ENCODE data around the gene ASXL3.

Gene ASXL3

DNA sequence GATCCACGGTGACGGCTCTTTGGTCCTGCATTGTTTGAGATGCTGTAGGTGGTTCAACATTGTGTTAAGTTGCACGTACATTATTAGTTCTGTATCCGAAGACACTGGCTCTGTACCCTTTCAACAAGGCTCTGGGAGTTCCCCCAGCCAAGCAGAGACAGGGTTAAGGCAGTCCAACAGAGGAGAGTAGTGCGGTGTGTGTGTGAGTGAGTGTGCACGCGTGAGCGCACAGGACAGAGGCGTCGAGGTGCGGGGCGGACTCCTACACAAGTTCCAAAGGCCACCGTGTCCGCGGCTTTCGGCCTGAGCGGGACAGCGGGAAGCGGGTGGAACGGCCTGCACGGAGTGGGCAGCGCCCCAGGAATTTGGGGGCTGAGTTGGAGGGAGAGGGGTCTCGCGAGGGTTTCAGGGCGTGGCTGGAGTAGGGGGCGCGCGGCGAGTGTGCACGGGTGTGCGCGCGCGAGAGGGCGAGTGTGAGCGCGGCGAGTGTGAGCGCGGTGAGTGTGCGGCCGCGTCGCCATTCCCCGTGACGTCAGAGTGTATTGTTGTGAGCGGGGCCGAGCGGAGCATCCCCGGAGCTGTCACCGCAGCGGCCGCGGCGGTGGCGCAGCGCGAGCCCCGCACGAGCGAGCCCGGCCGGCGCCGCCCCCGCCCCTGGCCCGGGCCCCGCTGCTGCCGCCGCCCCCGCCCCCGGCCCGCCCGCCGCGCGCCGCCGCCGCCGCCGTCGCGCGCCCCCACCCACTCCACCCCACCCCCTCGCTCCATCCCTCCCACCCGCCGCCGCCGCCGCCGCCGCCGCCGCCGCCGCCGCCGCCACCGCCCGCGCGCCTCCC lies at the start of gene ASXL3:
Gene ASXL3 (plus strand): TSS at position 535 of the 833 bp plus-strand sequence. CDS start 413 bp downstream, outside the sequence.
- peak; percentile 2 for DNase-seq

GRCh38 chr18:33532978-33533377 lies 45.0 kb upstream of the ASXL3 start:
- no peak for DNase-seq

- no peak for DNase-seq
These were observed 41.1 kb upstream of the ASXL3 start for GRCh38 chr18:33536904-33537303.

GRCh38 chr18:33538418-33539042 lies 39.5 kb upstream of the ASXL3 start:
- no peak for DNase-seq

- DNase-seq: no peak
These were observed 37.6 kb upstream of the ASXL3 start for GRCh38 chr18:33540392-33540791.

- DNase-seq: no peak
These were observed 36.7 kb upstream of the ASXL3 start for GRCh38 chr18:33541316-33541715.

GRCh38 chr18:33556846-33557245 lies 21.2 kb upstream of the ASXL3 start:
- DNase-seq: no peak

GRCh38 chr18:33557706-33558105 lies 20.3 kb upstream of the ASXL3 start:
- DNase-seq: no peak

DNA sequence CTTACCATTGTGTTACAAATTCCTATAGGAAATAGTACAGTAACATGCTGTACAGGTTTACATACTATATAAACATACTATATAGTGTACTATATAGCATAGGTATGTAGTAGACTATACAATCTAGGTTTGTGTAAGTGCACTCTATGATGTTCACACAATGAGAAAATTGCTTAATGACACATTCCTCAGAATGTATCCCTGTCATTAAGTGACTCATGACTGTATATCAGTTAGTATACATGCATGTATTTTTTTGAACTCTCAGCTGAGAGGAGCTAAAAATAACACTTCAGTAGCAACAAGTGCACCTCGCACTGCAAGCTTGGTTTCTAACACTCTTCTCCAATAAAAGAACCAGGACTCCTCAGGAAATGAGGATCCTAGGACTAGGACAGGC lies 19.5 kb upstream of the ASXL3 start:
- DNase-seq: no peak

GRCh38 chr18:33560686-33561370 lies 17.2 kb upstream of the ASXL3 start:
- DNase-seq: no peak

DNA sequence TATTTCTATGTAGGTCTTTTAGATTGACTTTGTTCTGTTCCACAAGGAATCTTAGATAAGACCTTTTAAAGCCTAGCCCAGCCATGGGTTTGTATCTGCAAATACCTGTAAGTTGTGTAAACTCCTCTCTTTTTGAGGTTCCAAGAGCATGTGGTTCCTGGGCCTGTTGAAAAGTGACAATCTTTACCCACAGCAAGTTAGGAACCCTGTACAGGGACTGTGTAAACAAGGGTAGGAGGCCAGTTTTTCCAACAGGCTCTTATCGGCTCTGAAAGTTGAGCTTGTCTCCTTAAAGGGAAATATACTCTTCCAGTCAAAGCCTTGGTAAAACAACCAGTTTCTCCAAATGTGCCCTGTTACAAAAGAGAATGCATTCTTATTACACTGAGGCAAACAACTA lies 15.3 kb upstream of the ASXL3 start:
- no peak for DNase-seq

DNA sequence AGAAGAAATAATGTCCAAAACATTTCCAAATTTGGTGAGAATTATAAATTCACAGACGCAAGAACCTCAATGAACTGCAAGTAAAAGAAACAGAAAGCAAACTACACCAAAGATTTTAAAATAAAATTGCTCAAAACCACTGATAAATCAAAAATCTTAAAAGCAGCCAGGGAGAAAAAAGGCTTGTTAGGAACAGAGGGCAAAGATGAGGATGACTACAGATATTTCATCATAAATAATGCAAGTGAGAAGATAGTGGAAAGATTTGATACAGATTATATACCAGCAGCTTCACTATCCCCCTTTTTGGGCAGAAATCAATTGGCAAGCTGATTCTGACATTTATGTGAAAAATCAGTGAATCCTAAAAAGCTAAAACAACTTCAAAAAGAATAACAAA lies 10.3 kb upstream of the ASXL3 start:
- DNase-seq: no peak

- no peak for DNase-seq
These were observed 5.8 kb upstream of the ASXL3 start for GRCh38 chr18:33571998-33572787.

DNA sequence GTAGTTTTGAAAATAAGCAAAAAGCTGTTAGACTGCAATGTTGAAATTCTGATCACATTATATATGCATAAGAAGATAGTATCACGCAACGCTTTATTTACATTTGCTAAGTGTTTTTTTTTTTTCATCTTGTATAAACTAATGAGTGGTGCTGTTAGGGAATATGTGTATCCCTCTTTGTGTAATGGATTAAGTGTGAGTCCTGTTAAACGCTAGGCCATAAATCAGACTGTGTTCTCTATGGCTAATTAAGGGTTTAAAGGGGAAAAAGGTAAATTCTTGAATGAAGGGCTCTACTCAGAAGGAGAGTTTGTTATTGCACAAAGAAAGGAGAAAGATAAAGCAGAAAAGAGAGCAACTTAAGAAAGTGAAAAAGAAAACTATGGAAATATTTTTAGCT lies 4.8 kb upstream of the ASXL3 start:
- DNase-seq: no peak

- no peak for DNase-seq
These were observed 2.6 kb upstream of the ASXL3 start for GRCh38 chr18:33575451-33575850.

- no peak for DNase-seq
These were observed 896 bp upstream of the ASXL3 start for GRCh38 chr18:33576999-33577646.

DNA sequence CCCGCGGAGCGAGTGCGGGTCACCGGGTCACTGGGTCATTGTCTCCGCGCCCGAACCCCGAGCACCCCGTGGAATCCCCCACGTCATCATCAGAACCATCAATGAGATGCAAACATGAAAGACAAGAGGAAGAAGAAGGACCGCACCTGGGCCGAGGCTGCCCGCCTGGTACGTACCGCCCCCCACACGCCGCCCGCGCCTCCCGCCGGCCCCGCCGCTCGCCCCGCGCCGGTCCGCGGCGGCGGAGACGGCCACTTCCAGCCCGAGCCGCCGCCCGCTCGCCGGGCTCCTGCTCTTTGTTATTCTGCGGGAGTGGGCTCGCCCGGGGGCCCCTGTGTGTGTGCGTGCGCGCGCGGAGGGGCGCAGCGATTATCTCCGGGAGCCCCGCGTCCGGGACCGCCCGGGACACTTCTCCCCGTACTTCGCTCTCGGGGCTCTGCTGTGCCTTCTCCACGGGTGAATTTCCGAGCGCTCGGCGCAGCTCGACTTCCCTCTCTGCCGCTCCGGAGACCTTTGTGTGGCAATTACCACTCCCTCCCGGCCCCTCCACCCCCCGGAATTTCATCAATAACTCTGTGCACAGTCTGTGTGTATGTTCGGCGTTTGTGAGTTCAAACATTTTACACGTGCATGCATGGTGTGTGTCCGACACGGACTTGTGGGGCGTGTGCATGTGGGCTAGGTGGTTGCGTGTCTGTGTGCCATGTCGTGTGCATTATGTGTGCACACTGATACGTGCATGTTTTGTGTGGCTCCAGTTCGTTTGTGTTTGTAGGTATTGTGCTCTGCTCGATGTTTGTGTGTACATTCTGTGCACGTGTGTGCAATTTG lies 714 bp downstream of the ASXL3 start:
- DNase-seq: no peak

- no peak for DNase-seq
These were observed 1.6 kb downstream of the ASXL3 start for GRCh38 chr18:33579349-33580215.

DNA sequence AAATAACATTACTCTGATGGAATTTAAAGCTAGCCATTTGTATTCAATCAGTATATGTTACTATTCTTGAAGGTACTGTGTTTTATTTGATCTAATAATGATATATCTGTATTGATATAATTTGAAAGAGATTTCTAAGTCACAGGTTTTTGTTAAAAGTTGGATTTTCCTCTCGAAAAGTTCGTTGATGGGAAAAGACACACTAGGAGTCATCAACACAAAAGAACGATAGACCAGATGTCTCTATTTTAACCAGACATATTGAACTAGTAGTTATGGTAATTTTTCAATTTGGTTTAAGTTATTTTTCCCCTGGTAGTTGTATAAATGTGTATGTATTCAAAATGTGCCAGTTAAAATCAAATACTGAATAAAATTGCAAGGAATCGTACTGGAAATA lies 2.5 kb downstream of the ASXL3 start:
- no peak for DNase-seq

DNA sequence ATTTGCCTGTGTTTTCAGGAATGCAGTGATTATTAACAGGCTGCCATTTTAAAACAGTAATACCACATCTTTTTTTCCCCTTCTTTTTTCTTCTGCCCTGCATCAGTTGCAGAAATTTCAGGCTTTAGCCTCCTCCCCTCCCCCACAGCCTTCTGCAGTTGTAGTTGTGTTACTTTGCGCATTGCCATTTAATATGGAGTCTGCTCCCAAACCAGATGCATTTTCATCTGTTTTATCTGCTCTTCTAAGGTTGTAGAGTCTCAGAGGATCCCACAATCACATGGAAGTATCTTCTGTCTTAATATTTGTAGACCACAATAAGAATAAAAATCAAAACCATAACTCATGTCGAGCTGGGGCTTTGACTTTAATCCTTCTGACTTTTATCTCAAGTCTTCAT lies 3.8 kb downstream of the ASXL3 start:
- no peak for DNase-seq

DNA sequence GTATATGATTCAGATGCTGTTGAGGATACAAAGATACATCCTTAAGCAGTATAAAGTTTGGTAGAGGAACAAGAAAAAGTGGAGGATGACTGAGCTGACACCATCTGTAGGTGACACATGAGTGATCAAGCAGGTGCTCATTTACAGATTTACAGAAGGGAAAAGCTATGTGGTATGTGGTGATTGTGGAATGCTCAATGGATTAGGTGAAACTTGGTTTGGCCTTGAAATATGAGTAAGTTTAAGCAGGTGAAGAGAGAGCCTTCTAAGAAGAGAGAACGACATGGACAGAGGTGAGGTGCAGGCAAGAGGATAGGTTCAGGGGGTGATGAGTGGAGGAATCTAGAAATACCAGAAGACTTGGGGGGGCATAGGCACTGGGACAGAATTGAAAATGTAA lies 5.9 kb downstream of the ASXL3 start:
- no peak for DNase-seq
